IPS-11a (cell line): Measurements from ENCODE around the gene NAALAD2.

ENCODE experiments used
- H3K4me3 ChIP-seq: one replicate; pipeline ENCODE4 v1.5.1; 2013; ENCODE audit warnings: low read depth, low read length, control low read depth

The NAALAD2 gene

DNA sequence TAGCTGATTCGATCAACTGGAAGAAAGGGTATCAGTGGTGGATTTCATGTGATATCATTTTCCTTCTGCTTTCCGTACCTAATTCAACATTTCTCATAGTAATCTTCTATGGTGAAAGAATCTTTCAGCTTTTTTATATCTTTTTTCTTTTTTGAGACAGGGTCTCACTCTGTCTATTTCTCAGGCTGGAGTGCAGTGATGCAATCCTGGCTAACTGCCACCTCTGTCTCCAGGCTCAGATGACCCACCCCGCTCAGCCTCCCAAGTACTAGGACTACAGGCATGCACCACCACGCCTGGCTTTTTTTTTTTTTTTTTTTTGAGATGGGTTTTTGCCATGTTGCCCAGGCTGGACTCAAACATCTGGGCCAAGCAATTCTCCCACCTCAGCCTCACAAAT lies 107.0 kb downstream of the NAALAD2 start:
- H3K4me3 ChIP-seq: no peak overlapping the region
